Measurements from ENCODE around the gene INAFM2.

GRCh38 chr15:40368719-40369473 lies 45.4 kb downstream of the INAFM2 start:
- TF ChIP-seq MYC (IDR thresholded peaks at IDR 0.05; ENCODE audit: low read depth, low read length) (no peak), CTCF (IDR thresholded peaks at IDR 0.05; ENCODE audit: low read depth, low read length) (no peak)
